GM12878 (cell line): Measurements from ENCODE around the gene AJM1. TPM values are rescaled to one million over a fixed set of nuclear protein-coding genes. Genes with fewer than 3 reads are reported as not detected.
"Not testable (repeated sequence)": the region's sequence is repeated elsewhere in the genome, so short reads cannot be mapped to it uniquely, and the experiment has no call there.

Source experiments
- ATAC-seq: fragments of 200-7000 bp; cut with Tn5 transposase; 3 replicates; pipeline ENCODE4 v1.9.1; 2020; ENCODE audit warnings: mild to moderate bottlenecking, moderate library complexity
- BruUV-seq: library from RNA; stranded (reverse); fragments of 400-500 nt; replicated peaks from 2 replicates; lab custom pipeline; 2021; lab: Mats Ljungman, UMichigan
- CTCF ChIA-PET: fragments of 300-600 bp; sonication (Branson Sonifier 250); formaldehyde crosslinking; extraction: SDS; loops from one replicate; lab custom pipeline; 2021; ENCODE audit warnings: inconsistent platforms; lab: Yijun Ruan, JAX
- POLR2A ChIA-PET: fragments of 350-600 bp; formaldehyde crosslinking; extraction: SDS; loops from one replicate; lab custom pipeline; 2021; ENCODE audit warnings: inconsistent platforms; lab: Charles Lee
- RAD21 ChIA-PET: fragments of 300-600 bp; sonication (Branson Sonifier 250); formaldehyde crosslinking; loops from one replicate; lab custom pipeline; 2023; ENCODE audit warnings: antibody characterized with exemption; ENCODE audit not compliant: unreplicated experiment; lab: Charles Lee
- SMC1A ChIA-PET: fragments of 300-600 bp; sonication (Branson Sonifier 250); formaldehyde crosslinking; loops from one replicate; lab custom pipeline; 2023; ENCODE audit not compliant: unreplicated experiment, uncharacterized antibody; lab: Charles Lee
- DNase-seq: peaks from one replicate; pipeline ENCODE4 v3.0.0-alpha.2; 2011; ENCODE audit warnings: low read depth, low spot score
- FAIRE-seq: peaks from 3 replicates; lab custom pipeline; 2011; peaks lifted over from hg19 to GRCh38; lab: Jason Lieb, UNC
- H2AFZ ChIP-seq: 2 replicates; pipeline ENCODE4 v1.6.0; 2011; ENCODE audit warnings: low read depth, low read length, control low read depth; ENCODE audit not compliant: control insufficient read depth
- H3K27ac ChIP-seq: 2 replicates; pipeline ENCODE4 v1.5.1; 2011; ENCODE audit warnings: control low read depth; ENCODE audit not compliant: control insufficient read depth, insufficient read depth
- H3K27me3 ChIP-seq, 2 experiments: replicated peaks in 1 of 2; 2 replicates each; pipeline versions ENCODE4 v1.6.0 to v1.6.1; 2011; ENCODE audit warnings: low read length in 1 of 2; ENCODE audit not compliant: control insufficient read depth in 2 of 2, insufficient read depth in 2 of 2
- H3K36me3 ChIP-seq, 2 experiments: 2 replicates each; pipeline ENCODE4 v1.5.1; 2011; ENCODE audit warnings: low read length in 1 of 2; ENCODE audit not compliant: control insufficient read depth in 2 of 2, insufficient read depth in 2 of 2
- H3K4me1 ChIP-seq: 2 replicates; pipeline ENCODE4 v1.6.1; 2011; ENCODE audit warnings: mild to moderate bottlenecking, low read length, moderate library complexity, mixed read lengths; ENCODE audit not compliant: control insufficient read depth, insufficient read depth
- H3K4me2 ChIP-seq: 2 replicates; pipeline ENCODE4 v1.6.0; 2011; ENCODE audit warnings: control low read depth; ENCODE audit not compliant: control insufficient read depth, insufficient read depth
- H3K4me3 ChIP-seq: fragments of 200-600 bp; sonication (generic); 2 replicates; pipeline ENCODE4 v1.5.1; 2016
- H3K79me2 ChIP-seq: 2 replicates; pipeline ENCODE4 v1.6.0; 2011; ENCODE audit warnings: low read length; ENCODE audit not compliant: control insufficient read depth, insufficient read depth
- H3K9ac ChIP-seq: 2 replicates; pipeline ENCODE4 v1.8.0; 2011; ENCODE audit warnings: low read length, control low read depth, mixed read lengths; ENCODE audit not compliant: control insufficient read depth, insufficient read depth
- H3K9me3 ChIP-seq: replicated peaks from 3 replicates; pipeline ENCODE4 v1.5.1; 2011; ENCODE audit warnings: mild to moderate bottlenecking, low read length; ENCODE audit not compliant: control insufficient read depth, insufficient read depth
- H4K20me1 ChIP-seq: 2 replicates; pipeline ENCODE4 v1.6.0; 2011; ENCODE audit not compliant: control insufficient read depth, insufficient read depth
- CHD4 ChIP-seq: fragments of 200-600 bp; sonication (generic); IDR thresholded peaks from 2 replicates; pipeline ENCODE4 v1.6.1; 2016; ENCODE audit warnings: mild to moderate bottlenecking
- MTA2 ChIP-seq: fragments of 450-650 bp; IDR thresholded peaks from 2 replicates; pipeline ENCODE4 v1.6.1; 2016; ENCODE audit warnings: low read depth, mild to moderate bottlenecking, moderate library complexity
- POLR2A ChIP-seq: IDR thresholded peaks from 2 replicates; pipeline ENCODE4 v1.6.1; 2011; ENCODE audit warnings: low read depth, mild to moderate bottlenecking, low read length
- WGBS: methylation state at CpG from one replicate; pipeline ENCODE4 v1.1.6; 2016; ENCODE audit warnings: low lambda C conversion rate; ENCODE audit not compliant: insufficient replicate concordance, insufficient coverage; ENCODE audit errors: missing lambda C conversion rate; 5-methylcytosine and 5-hydroxymethylcytosine counted together
- in situ Hi-C: fragments of 300-500 bp; cut with MboI; formaldehyde crosslinking; loops from 9 replicates; pipeline ENCODE4 v1.14.3; 2018; ENCODE audit warnings: mixed read lengths
- intact Hi-C: fragments of 100-400 bp; cut with micrococcal nuclease; formaldehyde crosslinking; loops from one replicate; pipeline ENCODE4 v1.14.2; 2022; ENCODE audit not compliant: unreplicated experiment
- polyA plus RNA-seq, 11 experiments: library from polyadenylated mRNA; depleted of rRNA in 4 of 11; unstranded in 6 of 11; stranded (reverse) in 5 of 11; fragments of >200 nt; fragmentation: Nextera tagmentation in 4 of 11; fragmentation: Illumina TruSeq in 1 of 11; extraction: Ambion mirVana in 4 of 11; extraction: Trizol in 1 of 11; gene quantifications; 1 replicate in 1 of 11; 2 replicates in 10 of 11; pipeline versions ENCODE4 v1.2.1 to v1.2.3, GENCODE V29; 2011 to 2016; ENCODE audit warnings: inconsistent platforms in 2 of 11, missing spikeins in 2 of 11, low read depth in 1 of 11
- total RNA-seq, 4 experiments: library from RNA; depleted of rRNA in 3 of 4; stranded (reverse); fragments of >200 nt in 3 of 4; fragmentation: Illumina TruSeq in 1 of 4; extraction: Trizol in 1 of 4; gene quantifications; 2 replicates each; pipeline versions ENCODE4 v1.2.1 to v1.2.3, GENCODE V29; 2013 to 2021

The AJM1 gene
- total and polyA plus RNA-seq, 10 of the 15 experiments (the other 5 are each of a cell fraction or from before 2014, with no cell fraction given): 0.06 to 2.5 (median 1.0) TPM; not detected in 2

- H4K20me1 ChIP-seq: no peaks in the 10 kb centered on the region; the same call in 1 of the 2 replicates
- DNase-seq: no peak
- H3K36me3 ChIP-seq: no peaks in the 10 kb centered on the region
- RAD21 ChIA-PET: no interaction called here
- H3K4me1 ChIP-seq: peaks cover 6% of the 10 kb centered on the region; the same call in 1 of the 2 replicates
- no peak overlapping the region for H3K9ac ChIP-seq
- SMC1A ChIA-PET: no interaction called here
- TF ChIP-seq MTA2: no peak
- TF ChIP-seq, all 136 proteins: peak for 0
- Histone ChIP-seq H3K27ac (no peak overlapping the region), H3K9me3 (no peaks in the 10 kb centered on the region; the same call in 2 of the 3 replicates), H3K4me2 (no peak overlapping the region), H3K27me3 (no peaks in the 10 kb centered on the region), H3K4me3 (no peak overlapping the region), H3K79me2 (no peaks in the 10 kb centered on the region), H2AFZ (no peak overlapping the region)
- CTCF ChIA-PET: interaction anchor here (4.3 kb wide), 1 partner anchor 194 kb away, joined by 35 read pairs; no protein-coding TSS in a partner anchor
- intact Hi-C loops: no loop called here
- POLR2A ChIA-PET: interaction anchor here (1.3 kb wide), 1 partner anchor 30 kb away, joined by 3 read pairs; no protein-coding TSS in a partner anchor
- in situ Hi-C loops: no loop called here
- TSS peak; percentile 82 for BruUV-seq
- FAIRE-seq: no peak
- 88% methylated on average over 28 of the region's 32 CpGs for WGBS
- no peak for ATAC-seq
These were observed 2.0 kb upstream of the AJM1 start for GRCh38 chr9:136840140-136840876.

GRCh38 chr9:136840877-136841645, 1.2 kb upstream of the AJM1 start:
- 72% methylated on average over 23 of the region's 28 CpGs for WGBS
- Histone ChIP-seq H3K27ac (no peak overlapping the region), H3K9ac (no peak overlapping the region), H3K79me2 (no peaks in the 10 kb centered on the region), H3K4me1 (peaks cover 6% of the 10 kb centered on the region; the same call in 1 of the 2 replicates), H3K4me3 (no peak overlapping the region), H3K4me2 (no peak overlapping the region), H3K9me3 (no peaks in the 10 kb centered on the region; the same call in 2 of the 3 replicates), H4K20me1 (no peaks in the 10 kb centered on the region; the same call in 1 of the 2 replicates), H2AFZ (no peak overlapping the region), H3K27me3 (no peaks in the 10 kb centered on the region), H3K36me3 (no peaks in the 10 kb centered on the region)
- ChIA-PET POLR2A (interaction anchor here (0.6 to 1.3 kb wide), 2 partner anchors 31 to 572 kb away, joined by 3 read pairs; no protein-coding TSS in a partner anchor), RAD21 (interaction anchor here (1.1 to 1.3 kb wide), 3 partner anchors 31 to 61 kb away, joined by 3 to 4 read pairs (median 3); no protein-coding TSS in a partner anchor), SMC1A (interaction anchor here (0.8 to 1.5 kb wide), 2 partner anchors 31 to 72 kb away, joined by 3 to 4 read pairs; no protein-coding TSS in a partner anchor), CTCF (interaction anchor here (1.0 to 4.5 kb wide), 6 partner anchors 32 to 194 kb away, joined by 3 to 46 read pairs (median 8); partner anchors contain the start of genes FUT7 and TRAF2)
- ATAC-seq (no peak), FAIRE-seq (no peak), DNase-seq (no peak)
- TF ChIP-seq CHD4 (no peak), POLR2A (peak; percentile 38)
- intact Hi-C loops: no loop called here
- BruUV-seq: no TSS peak
- in situ Hi-C loops: no loop called here

GRCh38 chr9:136841646-136842379, 465 bp upstream of the AJM1 start:
- BruUV-seq, H3K4me1 ChIP-seq, H3K27ac ChIP-seq, ATAC-seq, H3K27me3 ChIP-seq, DNase-seq, FAIRE-seq, H3K9ac ChIP-seq, in situ Hi-C loops, H4K20me1 ChIP-seq, H3K4me3 ChIP-seq, H2AFZ ChIP-seq, H3K36me3 ChIP-seq, H3K79me2 ChIP-seq, H3K9me3 ChIP-seq, intact Hi-C loops: not testable (repeated sequence)
- SMC1A ChIA-PET: interaction anchor here (0.6 to 2.2 kb wide), 8 partner anchors 29 to 90 kb away, joined by 3 to 5 read pairs (median 3); no protein-coding TSS in a partner anchor
- POLR2A ChIA-PET: interaction anchor here (0.6 to 1.4 kb wide), 7 partner anchors 18 to 571 kb away, joined by 3 to 9 read pairs (median 3); no protein-coding TSS in a partner anchor
- peak overlapping the region; percentile 74 for H3K4me2 ChIP-seq
- RAD21 ChIA-PET: interaction anchor here (0.6 to 4.1 kb wide), 7 partner anchors 32 to 193 kb away, joined by 3 to 16 read pairs (median 4); no protein-coding TSS in a partner anchor
- CTCF ChIA-PET: interaction anchor here (0.7 to 4.5 kb wide), 30 partner anchors 9 to 309 kb away, joined by 3 to 46 read pairs (median 5); partner anchors contain the start of genes FBXW5, FUT7 and TRAF2
- WGBS: 37% methylated on average over 14 of the region's 16 CpGs
